Measurements from ENCODE around the gene GPT2.
A peak's percentile ranks its signal among the peaks of the same experiment; 100 is the strongest.

GPT2 gene

DNA sequence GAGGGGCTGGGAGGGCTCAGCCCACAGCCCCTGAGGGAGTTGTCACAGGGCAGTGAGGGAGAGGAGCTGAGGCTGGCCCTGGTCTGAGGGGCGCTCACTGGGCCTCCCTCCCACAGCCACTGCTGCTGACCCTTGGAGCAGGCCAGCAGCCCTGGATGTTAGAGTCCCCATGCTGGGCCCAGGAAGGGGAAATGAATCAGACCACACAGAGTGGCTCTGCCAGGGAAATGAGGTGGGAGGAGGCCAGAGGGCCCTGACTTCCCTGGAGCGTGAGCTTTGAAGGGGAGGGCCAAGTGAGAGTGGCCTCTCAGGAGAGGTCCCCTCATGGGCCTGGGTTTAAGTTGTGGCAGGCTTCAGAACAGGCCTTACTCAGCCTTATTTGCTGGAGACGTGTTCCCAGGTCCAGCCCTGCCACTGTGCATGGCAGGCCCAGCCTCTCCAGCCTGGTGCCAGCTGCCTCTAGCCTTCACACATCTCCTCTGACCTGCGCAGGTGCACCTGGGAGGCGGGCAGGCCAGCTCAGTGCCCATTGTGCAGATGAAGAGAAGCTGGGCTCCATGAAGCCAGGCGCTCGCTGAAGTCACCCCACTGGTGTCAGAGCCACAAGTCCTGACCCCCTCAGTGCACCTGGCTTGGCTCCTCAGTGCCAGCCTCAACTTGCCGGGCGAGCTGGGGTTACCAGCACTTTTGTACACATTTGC is 15.4 kb downstream of the GPT2 start:
- no peak for DNase-seq

DNA sequence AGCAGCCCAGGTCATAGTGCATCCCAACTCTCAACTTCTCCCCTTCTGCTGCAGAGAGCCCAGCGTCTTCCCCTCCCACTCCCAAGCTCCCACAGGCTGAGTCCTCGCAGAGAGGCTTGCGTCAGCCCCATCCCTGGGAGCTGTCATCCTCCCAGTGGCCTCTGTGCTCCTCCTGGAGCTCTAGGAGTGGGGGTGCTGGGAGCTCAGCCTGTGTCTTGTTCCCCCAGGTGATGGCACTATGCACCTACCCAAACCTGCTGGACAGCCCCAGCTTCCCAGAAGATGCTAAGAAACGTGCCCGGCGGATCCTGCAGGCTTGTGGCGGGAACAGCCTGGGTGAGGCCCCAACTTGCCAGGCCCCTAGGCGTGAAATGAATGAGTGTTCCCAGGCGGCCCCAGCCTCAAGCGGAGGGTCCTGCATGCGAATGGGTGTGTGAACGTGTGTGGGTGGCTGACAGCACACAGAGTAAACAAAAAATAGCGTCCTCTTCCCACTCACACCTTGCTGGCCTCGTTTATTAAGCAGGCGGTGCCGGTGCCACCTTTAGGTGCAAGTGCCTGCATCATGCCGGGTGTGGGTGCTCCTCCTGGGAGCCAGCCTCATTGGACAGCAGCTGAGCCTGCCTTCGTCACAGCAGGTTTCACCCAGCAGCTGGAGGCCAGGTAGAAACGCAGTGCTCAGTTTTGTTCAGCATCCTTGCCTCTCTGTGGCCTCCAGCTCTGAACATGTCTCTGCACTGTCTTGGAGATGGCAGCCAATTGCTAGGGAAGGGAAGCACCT is 16.5 kb downstream of the GPT2 start:
- no peak for DNase-seq

- DNase-seq: no peak
Measured at GRCh38 chr16:46901709-46902108, 17.5 kb downstream of the GPT2 start.

- no peak for DNase-seq
Measured at GRCh38 chr16:46903255-46903905, 19.2 kb downstream of the GPT2 start.

GRCh38 chr16:46904471-46904870 is 20.3 kb downstream of the GPT2 start:
- no peak for DNase-seq

GRCh38 chr16:46906360-46907060 is 22.3 kb downstream of the GPT2 start:
- DNase-seq: no peak

GRCh38 chr16:46907061-46907774 is 23.1 kb downstream of the GPT2 start:
- DNase-seq: no peak

- peak; percentile 53 for DNase-seq
Measured at GRCh38 chr16:46908540-46909372, 24.6 kb downstream of the GPT2 start.

- no peak for DNase-seq
Measured at GRCh38 chr16:46911038-46911437, 26.9 kb downstream of the GPT2 start.

GRCh38 chr16:46911650-46912049 is 27.5 kb downstream of the GPT2 start:
- DNase-seq: no peak

DNA sequence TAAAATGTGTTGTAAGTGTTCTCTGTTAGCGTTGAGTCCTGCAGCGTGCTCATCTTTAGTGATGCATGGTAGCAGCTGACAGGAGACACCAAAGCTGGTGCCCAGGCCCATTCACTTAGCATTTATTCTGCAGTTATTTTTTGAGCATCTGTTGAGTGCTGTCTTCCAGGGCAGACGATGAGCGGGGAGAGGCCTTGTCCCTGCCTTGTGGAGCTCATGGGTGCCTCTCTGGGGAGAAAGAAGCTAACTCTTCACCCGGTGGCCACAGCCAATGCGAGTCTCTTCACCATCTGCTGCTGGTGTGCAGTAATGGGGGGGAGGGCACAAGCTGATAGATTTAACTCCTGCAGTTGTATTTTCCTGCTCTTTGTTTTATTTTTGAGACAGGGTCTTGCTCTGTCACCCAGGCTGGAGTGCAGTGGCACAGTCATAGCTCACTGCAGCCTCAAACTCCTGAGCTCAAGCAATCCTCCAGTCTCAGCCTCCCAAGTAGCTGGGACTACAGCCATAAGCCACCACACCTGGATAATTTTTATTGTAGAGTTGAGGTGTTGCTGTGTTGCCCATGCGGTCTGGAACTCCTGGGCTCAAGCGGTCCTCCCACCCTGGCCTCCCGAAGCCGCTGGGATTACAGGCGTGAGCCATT is 30.5 kb downstream of the GPT2 start:
- no peak for DNase-seq

- no peak for DNase-seq
Measured at GRCh38 chr16:46915483-46916025, 31.4 kb downstream of the GPT2 start.

- no peak for DNase-seq
Measured at GRCh38 chr16:46916980-46917379, 32.8 kb downstream of the GPT2 start.

DNA sequence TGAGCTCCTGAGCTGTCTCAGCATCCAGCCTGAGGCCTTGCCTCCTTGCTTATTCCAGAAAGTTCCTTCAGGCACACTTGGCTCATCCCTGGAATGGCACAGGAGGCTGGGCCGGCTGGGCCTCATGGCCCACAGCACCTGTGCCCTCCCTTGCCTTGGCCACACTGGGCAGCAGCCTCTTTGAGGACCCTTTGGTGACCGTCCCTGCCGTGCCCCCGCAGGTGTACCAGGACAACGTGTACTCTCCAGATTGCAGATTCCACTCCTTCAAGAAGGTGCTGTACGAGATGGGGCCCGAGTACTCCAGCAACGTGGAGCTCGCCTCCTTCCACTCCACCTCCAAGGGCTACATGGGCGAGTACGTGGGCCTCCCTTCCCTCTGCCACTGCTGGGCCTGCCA is 34.2 kb downstream of the GPT2 start:
- DNase-seq: no peak

GRCh38 chr16:46918905-46919792 is 35.0 kb downstream of the GPT2 start:
- no peak for DNase-seq

GRCh38 chr16:46920402-46921068 is 36.4 kb downstream of the GPT2 start:
- no peak for DNase-seq

DNA sequence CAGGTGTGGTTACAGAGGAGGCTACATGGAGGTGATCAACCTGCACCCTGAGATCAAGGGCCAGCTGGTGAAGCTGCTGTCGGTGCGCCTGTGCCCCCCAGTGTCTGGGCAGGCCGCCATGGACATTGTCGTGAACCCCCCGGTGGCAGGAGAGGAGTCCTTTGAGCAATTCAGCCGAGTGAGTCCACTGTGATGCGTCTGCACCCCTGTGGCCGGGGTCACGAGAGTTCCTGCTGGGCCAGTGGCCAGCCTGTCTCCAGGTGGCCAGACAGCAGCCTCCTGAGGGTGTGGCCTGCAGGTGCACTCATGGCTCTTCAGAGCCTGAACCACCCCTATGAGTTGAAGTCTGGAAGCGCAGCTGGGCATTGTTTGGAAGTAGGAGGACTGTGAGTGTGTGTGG is 38.1 kb downstream of the GPT2 start:
- DNase-seq: no peak

DNA sequence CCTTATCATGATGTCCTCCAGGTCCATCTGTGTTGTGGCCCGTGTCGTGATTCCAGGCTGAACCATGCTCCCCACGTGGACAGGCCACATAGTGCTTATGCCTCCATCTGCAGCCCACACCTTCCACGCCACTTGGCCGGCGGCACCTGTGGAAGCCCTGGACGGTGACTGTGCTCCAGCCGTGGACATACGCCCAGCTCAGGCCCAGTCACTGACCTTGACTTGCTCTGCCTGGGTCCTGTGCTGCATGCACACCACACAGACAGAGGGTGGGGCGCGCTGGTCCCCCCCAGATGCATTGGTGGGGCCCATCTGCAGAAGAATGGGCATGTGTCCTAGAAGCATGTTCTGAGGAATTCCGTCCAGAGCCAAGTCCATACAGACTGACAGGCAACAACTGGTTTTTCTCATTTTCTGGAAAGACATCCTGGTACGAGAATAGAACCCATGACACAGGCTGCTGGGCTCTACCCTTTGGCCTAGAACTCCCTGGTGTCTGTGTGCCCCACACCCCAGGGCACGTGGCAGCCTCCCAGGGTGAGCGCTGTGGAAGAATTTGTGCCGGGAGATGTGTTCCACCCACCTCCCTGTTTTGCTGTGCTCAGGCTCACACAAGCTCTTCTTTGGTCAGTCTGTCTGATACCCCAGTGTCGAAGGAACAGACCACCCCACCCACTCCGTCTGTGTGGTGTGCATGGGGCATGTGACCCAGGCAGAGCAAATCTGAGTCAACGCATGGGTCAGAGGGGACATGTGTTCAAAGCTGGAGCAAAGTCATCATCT is 39.5 kb downstream of the GPT2 start:
- no peak for DNase-seq
